ES-I3 (cell line): ENCODE measurements around the gene ABCA2.

Experiments
- H3K36me3 ChIP-seq: 2 replicates; pipeline ENCODE4 v1.6.1; 2013; ENCODE audit warnings: mild to moderate bottlenecking, low read length, control low read depth, moderate library complexity; ENCODE audit not compliant: insufficient read depth
- H3K4me1 ChIP-seq: 2 replicates; pipeline ENCODE4 v1.6.1; 2013; ENCODE audit warnings: mild to moderate bottlenecking, control low read depth, low read length; ENCODE audit not compliant: insufficient read depth
- H3K9ac ChIP-seq: 2 replicates; pipeline ENCODE4 v1.6.1; 2013; ENCODE audit warnings: low read depth, mild to moderate bottlenecking, low read length, moderate library complexity
- H3K9me3 ChIP-seq: 2 replicates; pipeline ENCODE4 v1.6.1; 2013; ENCODE audit warnings: mild to moderate bottlenecking, low read length, moderate library complexity; ENCODE audit not compliant: control insufficient read depth, insufficient read depth

The ABCA2 gene

DNA sequence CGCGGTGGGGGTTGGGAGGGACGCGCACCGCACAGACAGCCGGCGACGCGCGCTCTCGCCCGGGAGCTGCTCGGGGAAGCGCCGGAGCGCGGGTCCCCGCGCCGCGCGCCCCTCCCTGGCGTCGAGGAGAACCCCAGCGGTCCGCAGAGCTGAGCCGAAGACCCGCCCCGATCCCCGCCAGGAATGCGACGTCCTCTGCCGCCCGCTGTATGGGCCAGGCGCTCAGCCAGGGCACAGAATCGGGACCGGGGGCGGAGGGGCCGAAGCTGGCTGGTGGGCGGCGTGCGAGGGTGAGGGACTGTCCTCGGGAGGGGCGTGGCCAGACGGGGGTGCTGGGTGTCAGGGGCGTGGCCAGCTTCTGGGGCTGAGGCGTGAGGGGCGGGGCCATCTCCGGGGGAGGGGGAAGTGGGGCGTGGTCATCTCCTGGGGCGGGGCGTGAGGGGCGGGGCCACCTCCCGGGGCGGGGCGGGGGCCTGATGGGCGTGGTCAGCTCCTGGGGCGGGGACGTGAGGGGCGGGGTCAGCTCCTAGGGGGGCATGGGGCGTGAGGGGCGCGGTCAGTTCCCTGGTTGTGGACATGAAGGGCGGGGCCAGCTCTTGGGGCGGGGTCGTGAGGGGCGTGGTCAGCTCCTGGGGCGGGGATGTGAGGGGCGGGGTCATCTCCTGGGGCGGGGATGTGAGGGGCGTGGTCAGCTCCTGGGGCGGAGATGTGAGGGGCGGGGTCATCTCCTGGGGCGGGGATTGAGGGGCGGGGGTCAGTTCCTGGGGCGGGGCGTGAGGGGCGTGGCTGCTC is 49.8 kb downstream of the ABCA2 start:
- Histone ChIP-seq H3K9ac (peak overlapping the region; percentile 77; the same call in 1 of the 2 replicates), H3K9me3 (no peaks in the 10 kb centered on the region), H3K4me1 (peaks cover 5% of the 10 kb centered on the region; the same call in 1 of the 2 replicates), H3K36me3 (no peaks in the 10 kb centered on the region)

DNA sequence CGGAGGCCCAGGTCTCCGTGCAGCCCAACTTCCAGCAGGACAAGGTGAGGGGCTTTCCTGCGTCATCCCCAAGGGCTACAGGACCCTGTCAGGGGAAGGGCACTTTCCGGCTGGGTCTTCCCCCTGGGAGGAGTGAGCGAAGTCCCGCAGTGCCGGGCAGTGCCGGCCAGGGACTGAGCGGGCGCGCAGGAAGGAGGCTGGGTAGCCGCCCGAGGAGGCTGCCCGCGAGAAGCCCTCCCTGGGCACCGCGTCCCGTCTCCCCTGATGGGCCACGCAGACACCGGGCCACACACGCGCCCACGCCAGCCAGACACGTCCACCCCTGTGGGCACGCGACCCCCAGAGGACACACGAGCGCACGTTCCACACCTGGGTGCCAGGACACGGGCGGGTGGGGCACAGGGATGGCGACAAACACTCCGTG is 50.4 kb downstream of the ABCA2 start:
- Histone ChIP-seq H3K36me3 (no peaks in the 10 kb centered on the region), H3K4me1 (peaks cover 5% of the 10 kb centered on the region; the same call in 1 of the 2 replicates), H3K9me3 (no peaks in the 10 kb centered on the region), H3K9ac (peak overlapping the region; percentile 77)

DNA sequence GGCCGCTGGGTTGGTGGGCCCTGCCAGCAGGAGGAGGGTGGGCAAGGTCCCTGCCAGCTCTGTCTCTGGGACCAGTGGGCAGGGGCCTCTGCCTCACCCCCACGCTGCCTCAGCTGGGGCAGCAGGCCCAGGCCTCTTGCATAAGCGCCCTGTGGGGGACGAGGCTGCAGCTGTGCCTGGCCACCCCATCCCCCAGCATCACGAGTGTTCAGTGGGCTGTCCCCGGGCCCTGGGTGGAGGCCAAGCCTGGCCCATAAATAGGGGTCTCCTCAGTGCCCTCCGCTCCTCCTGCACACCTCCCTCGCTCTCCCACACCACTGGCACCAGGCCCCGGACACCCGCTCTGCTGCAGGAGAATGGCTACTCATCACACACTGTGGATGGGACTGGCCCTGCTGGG is 50.8 kb downstream of the ABCA2 start, which contains the start of gene PTGDS:
TSS of gene PTGDS (plus strand) at position 282 of the 400 bp plus-strand sequence. CDS start at position 357, 75 bp downstream.
- H3K4me1 ChIP-seq, result peaks cover 5% of the 10 kb centered on the region; the same call in 1 of the 2 replicates
- H3K9ac ChIP-seq, result peak within 1 kb of the TSS; percentile 77
- H3K9me3 ChIP-seq, result no peaks in the 10 kb centered on the region
- no peaks in the 10 kb centered on the region for H3K36me3 ChIP-seq

DNA sequence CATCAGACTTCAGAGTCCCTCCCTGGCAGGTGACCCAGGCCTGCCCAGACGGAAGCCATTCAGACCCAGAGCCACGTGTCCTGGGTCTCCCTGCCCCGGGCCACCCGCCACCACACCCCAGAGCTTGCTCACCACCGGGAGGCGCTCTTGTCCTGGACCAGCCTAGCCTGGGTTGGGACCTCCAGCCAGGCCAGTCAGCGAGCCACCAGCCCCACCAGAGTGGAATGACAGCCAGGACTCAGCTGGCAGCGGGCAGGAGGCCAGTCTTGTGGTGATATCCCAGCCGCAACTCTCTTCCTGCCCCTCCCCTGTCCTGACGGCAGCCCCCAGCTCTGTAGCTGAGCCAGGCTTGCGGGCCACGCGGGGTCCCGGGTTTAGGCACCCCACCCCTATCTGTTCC is 52.4 kb downstream of the ABCA2 start:
- H3K4me1 ChIP-seq, result peaks cover 5% of the 10 kb centered on the region; the same call in 1 of the 2 replicates
- H3K36me3 ChIP-seq, result no peaks in the 10 kb centered on the region
- no peak overlapping the region for H3K9ac ChIP-seq
- no peaks in the 10 kb centered on the region for H3K9me3 ChIP-seq

DNA sequence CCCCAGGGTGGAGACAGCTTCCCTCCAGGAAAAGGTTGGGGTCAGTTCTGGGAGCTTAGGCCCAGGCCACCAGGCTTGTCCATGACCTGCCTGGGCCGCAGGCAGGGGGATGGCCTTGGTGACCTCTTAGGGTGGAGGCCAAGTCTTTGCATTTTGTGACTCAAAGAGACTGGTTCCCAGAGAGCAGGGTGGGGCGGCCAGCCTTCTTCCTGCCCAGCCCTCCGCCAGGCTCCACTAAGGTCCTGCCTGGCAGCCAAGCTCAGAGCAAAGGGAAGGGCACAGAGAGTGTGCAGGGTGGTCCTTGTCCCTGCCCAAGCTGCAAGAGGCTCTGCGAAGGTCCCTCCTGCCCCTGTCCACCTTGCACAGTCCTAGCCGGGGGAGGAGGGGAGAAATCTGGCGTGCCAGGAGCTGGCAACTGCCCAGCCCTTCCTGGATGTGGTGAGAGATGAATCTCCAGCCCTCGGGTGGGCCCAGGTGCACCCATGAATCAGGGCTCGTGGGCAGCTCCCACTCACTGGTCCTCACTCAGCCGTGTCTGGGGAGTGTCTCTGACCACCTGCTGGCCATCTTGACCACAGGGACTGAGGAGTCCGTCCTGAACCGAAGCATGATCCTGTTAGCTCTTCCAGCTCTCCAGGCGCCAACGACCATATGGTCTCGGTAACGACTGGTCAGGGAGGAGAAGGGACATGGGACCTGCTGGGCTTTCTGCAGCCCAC is 53.1 kb downstream of the ABCA2 start:
- Histone ChIP-seq H3K9me3 (no peaks in the 10 kb centered on the region), H3K9ac (no peak overlapping the region), H3K4me1 (peaks cover 5% of the 10 kb centered on the region; the same call in 1 of the 2 replicates), H3K36me3 (no peaks in the 10 kb centered on the region)

DNA sequence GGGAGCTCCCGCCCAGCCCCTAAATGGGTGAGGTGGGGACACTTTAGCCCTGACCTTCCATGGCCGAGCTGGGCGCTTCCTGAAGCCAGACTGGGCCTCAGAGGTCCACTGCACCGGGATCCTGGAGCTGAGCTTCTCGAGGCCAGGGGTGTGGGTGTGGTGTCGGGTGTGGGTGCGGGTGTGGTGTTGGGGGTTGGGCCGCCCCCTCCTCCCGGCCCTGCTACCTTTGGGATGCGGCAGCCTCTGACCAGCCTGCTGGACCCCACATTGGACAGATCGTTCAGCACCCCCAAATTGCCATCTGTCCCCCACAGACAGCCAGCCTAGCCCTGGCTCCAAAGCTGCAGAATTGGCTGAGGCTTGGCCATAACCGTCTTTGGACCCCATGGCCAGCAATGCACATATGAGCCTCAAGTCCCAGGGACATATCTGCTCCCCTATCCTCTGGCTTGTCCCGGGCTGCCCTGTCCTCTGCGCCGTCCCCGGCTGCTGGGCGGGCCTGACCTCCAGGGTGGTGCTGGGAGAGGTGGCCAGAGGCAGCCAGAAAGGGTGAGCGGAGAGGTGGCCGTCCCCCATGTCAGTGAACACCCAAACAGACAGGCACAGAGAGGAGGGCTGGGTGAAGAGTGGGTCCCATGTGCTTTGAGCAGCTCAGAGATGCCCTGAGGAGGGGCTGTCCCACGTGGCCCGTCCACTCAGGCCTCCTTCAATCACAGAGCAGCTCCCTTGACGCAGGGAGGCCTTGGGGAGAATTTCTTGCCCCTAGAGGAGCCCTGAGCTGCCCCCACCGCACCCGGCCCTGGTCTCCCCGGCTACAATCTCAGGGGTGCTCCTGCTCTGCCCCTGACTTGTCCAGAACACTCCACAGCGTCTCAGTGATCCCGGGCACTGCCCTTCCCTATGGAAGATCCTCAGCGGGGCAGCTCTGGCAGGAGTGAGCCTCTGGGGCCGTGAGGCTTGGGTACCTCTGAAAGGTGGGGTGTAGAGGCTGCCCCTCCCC is 54.1 kb downstream of the ABCA2 start:
- Histone ChIP-seq H3K4me1 (peaks cover 5% of the 10 kb centered on the region; the same call in 1 of the 2 replicates), H3K9me3 (no peaks in the 10 kb centered on the region), H3K9ac (no peak overlapping the region), H3K36me3 (no peaks in the 10 kb centered on the region)

DNA sequence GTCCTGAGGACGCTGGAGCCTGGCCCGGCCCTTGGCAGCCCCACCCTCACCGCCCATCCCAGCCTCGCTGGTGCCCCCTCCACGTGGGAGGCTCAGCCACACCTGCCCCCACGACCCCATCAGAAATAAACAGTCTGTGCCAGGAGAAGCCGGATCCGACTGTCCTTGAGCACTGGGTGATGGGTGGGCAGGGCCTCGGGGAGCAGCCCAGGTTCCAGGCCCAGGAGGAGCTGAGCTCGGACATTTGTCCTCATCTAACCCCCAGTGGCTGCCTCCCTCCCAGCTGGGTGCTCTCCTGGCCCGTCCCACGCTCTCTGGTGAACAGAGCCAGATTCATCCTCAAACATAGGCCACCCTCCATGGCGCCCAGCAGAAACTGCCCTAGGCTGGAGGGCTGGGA is 55.3 kb downstream of the ABCA2 start:
- H3K4me1 ChIP-seq, result peaks cover 5% of the 10 kb centered on the region; the same call in 1 of the 2 replicates

DNA sequence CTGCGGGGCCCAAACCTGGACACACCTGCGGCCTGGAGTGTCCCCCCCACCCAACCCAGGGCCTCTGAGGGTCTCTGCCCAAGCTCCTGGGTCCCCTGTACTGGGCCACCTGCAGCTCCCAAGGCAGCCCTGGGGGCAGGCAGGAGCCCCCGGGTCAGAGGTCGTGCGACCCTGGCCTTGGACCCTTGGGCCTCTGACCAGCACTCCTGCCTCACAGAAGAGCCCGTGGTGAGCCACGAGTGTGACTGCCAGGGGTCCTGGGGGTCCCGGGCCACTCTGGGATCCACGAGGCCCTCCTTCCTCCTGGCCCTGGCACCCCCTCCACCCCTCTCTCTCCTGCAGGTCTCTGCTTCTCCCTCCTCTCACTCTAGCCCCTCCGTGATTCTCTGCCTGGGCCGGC is 55.7 kb downstream of the ABCA2 start:
- Histone ChIP-seq H3K9ac (no peak overlapping the region), H3K36me3 (no peaks in the 10 kb centered on the region), H3K9me3 (no peaks in the 10 kb centered on the region), H3K4me1 (peaks cover 3% of the 10 kb centered on the region; the same call in 1 of the 2 replicates)

More for the DNA sequence above, 55.3 kb downstream of the ABCA2 start:
- Histone ChIP-seq H3K9ac (no peak overlapping the region), H3K9me3 (no peaks in the 10 kb centered on the region), H3K36me3 (no peaks in the 10 kb centered on the region)

DNA sequence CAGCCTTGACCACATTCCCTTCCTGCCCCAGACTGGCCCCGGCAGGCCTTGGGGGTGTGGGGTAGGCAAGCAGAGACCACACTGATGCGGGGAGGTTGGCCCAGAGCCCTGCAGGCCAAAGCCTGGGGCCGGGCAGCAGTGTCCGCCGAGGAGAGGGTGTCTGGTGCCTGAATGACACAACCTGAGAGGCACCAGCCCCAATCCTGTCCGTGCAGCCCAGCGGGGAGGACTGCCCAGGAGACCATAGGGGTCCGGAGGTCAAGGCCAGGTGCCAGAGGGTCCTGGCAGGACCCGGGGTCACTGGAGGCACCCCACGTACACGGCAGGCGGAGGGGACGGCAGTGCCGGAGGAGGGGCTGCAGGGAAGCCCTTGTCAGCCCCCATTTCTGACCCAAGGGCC is 56.3 kb downstream of the ABCA2 start:
- H3K4me1 ChIP-seq, result no peaks in the 10 kb centered on the region
- H3K9ac ChIP-seq, result no peak overlapping the region
- no peaks in the 10 kb centered on the region for H3K36me3 ChIP-seq
- no peaks in the 10 kb centered on the region for H3K9me3 ChIP-seq

DNA sequence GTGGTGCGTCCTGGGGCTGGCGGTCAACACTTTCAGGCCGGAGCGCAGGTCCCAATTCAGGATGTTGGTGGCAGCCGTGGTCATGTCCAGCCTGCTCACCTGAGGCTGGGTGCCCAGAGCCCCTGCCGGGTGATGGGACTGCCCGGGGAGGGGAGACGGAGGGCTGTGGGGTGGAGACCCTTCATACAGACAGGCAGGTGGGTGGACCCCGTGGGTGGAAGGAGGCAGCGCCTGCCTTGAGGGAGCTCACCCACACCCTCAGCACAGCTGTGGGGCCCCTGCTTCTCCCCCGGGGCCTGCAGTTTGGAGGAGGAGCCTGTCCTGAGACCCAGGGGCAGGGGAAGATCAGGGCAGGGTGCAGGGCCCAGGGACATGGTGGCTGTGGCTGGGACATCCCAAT is 57.7 kb downstream of the ABCA2 start:
- no peaks in the 10 kb centered on the region for H3K36me3 ChIP-seq
- peaks cover 7% of the 10 kb centered on the region; the same call in 1 of the 2 replicates for H3K4me1 ChIP-seq
- no peak overlapping the region for H3K9ac ChIP-seq
- H3K9me3 ChIP-seq, result no peaks in the 10 kb centered on the region

DNA sequence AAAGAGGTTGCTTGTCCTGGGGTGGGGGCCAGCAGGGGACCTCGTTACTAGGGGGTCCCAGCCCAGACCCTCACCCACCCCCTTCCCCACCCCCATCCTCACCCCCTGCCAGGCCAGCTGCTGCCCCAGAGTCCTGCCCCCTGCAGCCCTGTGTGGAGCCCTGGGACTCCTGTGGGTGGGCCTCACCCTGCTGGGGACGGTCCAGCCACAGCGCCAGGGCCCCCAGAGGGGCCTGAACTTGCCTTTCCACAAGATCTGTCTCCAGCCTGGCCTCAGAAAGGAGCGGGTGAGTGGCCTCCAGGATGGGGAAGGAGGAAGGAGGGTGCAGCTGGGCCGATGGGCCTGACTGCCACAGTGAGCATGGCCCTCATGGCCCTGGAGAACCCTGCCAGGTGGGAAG is 58.3 kb downstream of the ABCA2 start:
- Histone ChIP-seq H3K9me3 (no peaks in the 10 kb centered on the region), H3K4me1 (peaks cover 8% of the 10 kb centered on the region), H3K9ac (no peak overlapping the region), H3K36me3 (no peaks in the 10 kb centered on the region)

DNA sequence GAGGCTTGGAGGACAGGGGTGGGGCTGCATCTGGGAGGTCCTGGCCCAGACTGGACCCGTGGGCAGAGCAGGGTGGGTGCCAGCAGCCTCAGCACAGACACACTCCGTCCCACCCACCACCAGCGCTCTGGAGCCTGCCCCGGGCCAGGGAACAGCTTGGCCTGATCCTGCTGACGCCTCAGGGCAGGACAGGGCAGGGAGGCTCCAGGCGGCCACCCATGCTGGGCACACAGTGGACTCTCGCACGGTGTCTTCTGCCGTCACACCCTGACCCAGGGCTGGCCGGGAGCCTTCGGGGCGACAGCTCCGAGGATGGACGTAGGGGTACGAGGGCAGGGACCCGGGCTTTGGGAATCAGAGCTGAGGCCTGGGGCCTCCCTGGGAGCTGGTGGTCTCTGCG is 58.9 kb downstream of the ABCA2 start:
- Histone ChIP-seq H3K9ac (no peak overlapping the region), H3K4me1 (peaks cover 11% of the 10 kb centered on the region), H3K36me3 (no peaks in the 10 kb centered on the region), H3K9me3 (no peaks in the 10 kb centered on the region)

DNA sequence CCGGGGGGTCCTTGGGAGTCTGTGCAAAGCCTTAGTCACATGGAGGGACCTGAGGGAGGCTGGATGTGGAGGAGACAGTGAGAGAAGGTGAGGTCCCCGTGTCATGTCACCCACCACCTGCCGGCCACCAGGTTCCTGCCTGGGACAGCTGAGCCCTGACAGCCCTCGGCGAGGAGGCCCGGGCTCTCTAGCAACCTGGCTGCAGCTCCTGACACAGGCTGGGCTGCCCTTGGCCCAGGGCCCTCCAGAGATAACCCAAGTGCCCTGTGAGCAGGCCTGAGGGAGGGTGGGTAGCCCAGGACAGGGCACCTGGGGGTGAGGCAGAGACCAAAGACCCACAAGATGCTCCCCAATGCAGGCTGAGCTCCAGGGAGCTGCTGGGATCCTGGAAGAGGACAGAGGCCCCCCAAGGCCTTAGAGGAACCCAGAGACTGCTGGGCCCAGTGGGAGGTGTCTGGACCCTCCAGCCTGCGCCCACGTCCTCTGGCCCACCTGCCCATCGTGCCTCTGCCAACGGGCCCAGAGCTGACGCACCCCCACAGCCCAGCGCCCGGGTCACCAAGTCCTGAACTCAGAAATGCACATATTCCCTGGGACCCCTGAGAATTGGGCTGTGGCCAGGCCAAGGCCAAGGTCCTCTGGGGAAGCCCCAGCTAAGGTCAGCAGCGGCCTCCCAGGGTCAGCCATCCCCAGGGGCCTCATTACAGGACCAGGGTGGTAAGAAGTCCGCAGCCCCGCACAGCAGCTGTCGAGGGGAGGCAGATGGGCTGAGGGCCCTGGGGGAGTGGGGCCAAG is 59.5 kb downstream of the ABCA2 start:
- H3K4me1 ChIP-seq, result peaks cover 11% of the 10 kb centered on the region
- H3K9me3 ChIP-seq, result no peaks in the 10 kb centered on the region
- H3K36me3 ChIP-seq, result no peaks in the 10 kb centered on the region
- no peak overlapping the region for H3K9ac ChIP-seq
